ENCODE data around the gene FGF1.

The FGF1 gene

DNA sequence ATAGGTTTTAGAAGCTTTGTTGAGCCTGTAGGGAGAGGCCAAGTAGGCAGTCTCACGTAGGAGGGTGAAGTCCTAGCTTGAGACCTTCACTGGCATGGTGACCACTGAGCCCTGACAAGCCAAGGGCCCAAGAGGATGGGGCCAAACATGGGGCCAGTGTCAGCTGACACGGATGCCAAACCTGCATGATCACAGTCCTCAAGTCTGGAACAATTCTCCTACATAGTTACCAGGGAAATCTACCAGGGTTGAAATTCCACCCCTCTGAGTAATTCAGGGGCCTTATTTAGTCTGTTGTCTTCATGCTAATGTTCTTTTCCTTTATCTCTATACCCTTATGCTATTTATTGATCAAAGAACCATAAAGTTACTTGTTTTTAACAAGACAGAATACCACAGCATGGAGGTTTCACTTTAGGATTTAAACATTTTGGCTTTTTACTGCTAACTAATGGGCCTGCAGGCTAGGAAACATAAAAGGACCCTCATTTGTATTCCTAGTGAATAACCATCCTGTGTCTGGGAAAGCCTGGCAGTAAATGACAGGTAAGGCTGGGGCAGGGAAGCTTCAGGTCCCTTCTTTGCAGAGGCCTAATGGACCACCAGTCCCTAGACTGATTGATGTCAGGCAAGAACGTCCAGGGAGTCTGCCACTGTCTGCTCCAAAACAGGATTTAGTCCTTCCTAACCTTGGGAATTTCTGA is 140.8 kb downstream of the FGF1 start:
- H3K36me3 ChIP-seq (ENCODE audit: insufficient read depth, low read length), result no peaks in the 10 kb centered on the region
- no peaks in the 10 kb centered on the region for H3K79me2 ChIP-seq (ENCODE audit: insufficient read depth, low read length)
- no peaks in the 10 kb centered on the region for H3K9me3 ChIP-seq (ENCODE audit: low read length)
- H3K27ac ChIP-seq (ENCODE audit: low read depth, low read length, poor library complexity, severe bottlenecking), result no peak overlapping the region
- no peaks in the 10 kb centered on the region for H3F3A ChIP-seq (ENCODE audit: insufficient read depth, low read length)
- H3K9me2 ChIP-seq (ENCODE audit: low read depth, low read length), result no peaks in the 10 kb centered on the region
- TF ChIP-seq EZH2 (IDR thresholded peaks at IDR 0.05; ENCODE audit: borderline replicate concordance, low read length), result no peak
- TF ChIP-seq, protein P1, sequence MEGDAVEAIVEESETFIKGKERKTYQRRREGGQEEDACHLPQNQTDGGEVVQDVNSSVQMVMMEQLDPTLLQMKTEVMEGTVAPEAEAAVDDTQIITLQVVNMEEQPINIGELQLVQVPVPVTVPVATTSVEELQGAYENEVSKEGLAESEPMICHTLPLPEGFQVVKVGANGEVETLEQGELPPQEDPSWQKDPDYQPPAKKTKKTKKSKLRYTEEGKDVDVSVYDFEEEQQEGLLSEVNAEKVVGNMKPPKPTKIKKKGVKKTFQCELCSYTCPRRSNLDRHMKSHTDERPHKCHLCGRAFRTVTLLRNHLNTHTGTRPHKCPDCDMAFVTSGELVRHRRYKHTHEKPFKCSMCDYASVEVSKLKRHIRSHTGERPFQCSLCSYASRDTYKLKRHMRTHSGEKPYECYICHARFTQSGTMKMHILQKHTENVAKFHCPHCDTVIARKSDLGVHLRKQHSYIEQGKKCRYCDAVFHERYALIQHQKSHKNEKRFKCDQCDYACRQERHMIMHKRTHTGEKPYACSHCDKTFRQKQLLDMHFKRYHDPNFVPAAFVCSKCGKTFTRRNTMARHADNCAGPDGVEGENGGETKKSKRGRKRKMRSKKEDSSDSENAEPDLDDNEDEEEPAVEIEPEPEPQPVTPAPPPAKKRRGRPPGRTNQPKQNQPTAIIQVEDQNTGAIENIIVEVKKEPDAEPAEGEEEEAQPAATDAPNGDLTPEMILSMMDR (IDR thresholded peaks at IDR 0.05; ENCODE audit: low read length), result no peak
- H3K9ac ChIP-seq (ENCODE audit: low read length), result no peak overlapping the region
- H4K20me1 ChIP-seq (ENCODE audit: insufficient read depth, low read length), result no peaks in the 10 kb centered on the region
- H3K27me3 ChIP-seq (ENCODE audit: insufficient read depth, low read length), result no peaks in the 10 kb centered on the region; the same call in none of the 2 replicates
- H2AFZ ChIP-seq (ENCODE audit: low read length), result no peak overlapping the region
- no peaks in the 10 kb centered on the region for H3K4me1 ChIP-seq (ENCODE audit: insufficient read depth, low read length, severe bottlenecking)
- H3K4me2 ChIP-seq (ENCODE audit: low read length), result no peak overlapping the region
- no peak overlapping the region for H3K4me3 ChIP-seq (ENCODE audit: low read depth, low read length, poor library complexity, severe bottlenecking)

- Histone ChIP-seq H2AFZ (ENCODE audit: low read length) (no peak overlapping the region), H3K27me3 (ENCODE audit: insufficient read depth, low read length) (no peaks in the 10 kb centered on the region; the same call in 1 of the 2 replicates), H3K27ac (ENCODE audit: low read depth, low read length, poor library complexity, severe bottlenecking) (no peak overlapping the region), H3K9me3 (ENCODE audit: low read length) (no peaks in the 10 kb centered on the region), H3K79me2 (ENCODE audit: insufficient read depth, low read length) (no peaks in the 10 kb centered on the region), H3K9ac (ENCODE audit: low read length) (no peak overlapping the region), H3K36me3 (ENCODE audit: insufficient read depth, low read length) (no peaks in the 10 kb centered on the region), H3K4me2 (ENCODE audit: low read length) (no peak overlapping the region), H3K4me1 (ENCODE audit: insufficient read depth, low read length, severe bottlenecking) (no peaks in the 10 kb centered on the region), H4K20me1 (ENCODE audit: insufficient read depth, low read length) (no peaks in the 10 kb centered on the region), H3K9me2 (ENCODE audit: low read depth, low read length) (no peaks in the 10 kb centered on the region), H3F3A (ENCODE audit: insufficient read depth, low read length) (no peaks in the 10 kb centered on the region), H3K4me3 (ENCODE audit: low read depth, low read length, poor library complexity, severe bottlenecking) (no peak overlapping the region)
- TF ChIP-seq, protein P1 (IDR thresholded peaks at IDR 0.05; ENCODE audit: low read length), result no peak
- no peak for TF ChIP-seq EZH2 (IDR thresholded peaks at IDR 0.05; ENCODE audit: borderline replicate concordance, low read length)
These were observed 141.7 kb downstream of the FGF1 start for GRCh38 chr5:142544071-142544753.

DNA sequence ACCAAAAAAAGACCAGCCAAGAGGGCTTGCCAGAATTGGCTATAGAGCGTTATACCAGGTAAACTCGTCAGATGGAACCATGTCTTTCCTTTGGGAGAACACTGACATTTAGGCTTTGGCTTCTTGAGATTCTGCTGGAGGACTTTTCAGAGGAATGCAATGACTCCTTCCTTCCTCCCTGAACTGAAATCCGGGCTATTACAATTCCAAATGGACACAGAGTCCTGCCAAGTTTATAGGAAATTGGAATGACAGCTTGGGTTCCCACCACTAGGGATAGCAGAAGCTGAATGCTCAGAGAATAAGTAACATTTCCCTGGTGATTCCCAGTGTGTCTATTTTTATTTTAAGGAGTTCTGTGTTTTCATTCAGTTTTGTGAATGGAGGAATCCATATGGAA is 143.0 kb downstream of the FGF1 start:
- no peak for TF ChIP-seq EZH2 (IDR thresholded peaks at IDR 0.05; ENCODE audit: borderline replicate concordance, low read length)
- TF ChIP-seq, protein P1 (IDR thresholded peaks at IDR 0.05; ENCODE audit: low read length), result no peak
- H3F3A ChIP-seq (ENCODE audit: insufficient read depth, low read length), result no peaks in the 10 kb centered on the region
- no peak overlapping the region for H2AFZ ChIP-seq (ENCODE audit: low read length)
- H3K27ac ChIP-seq (ENCODE audit: low read depth, low read length, poor library complexity, severe bottlenecking), result no peak overlapping the region
- no peaks in the 10 kb centered on the region for H3K4me1 ChIP-seq (ENCODE audit: insufficient read depth, low read length, severe bottlenecking)
- no peak overlapping the region for H3K9ac ChIP-seq (ENCODE audit: low read length)
- no peaks in the 10 kb centered on the region for H3K79me2 ChIP-seq (ENCODE audit: insufficient read depth, low read length)
- no peaks in the 10 kb centered on the region for H3K9me3 ChIP-seq (ENCODE audit: low read length)
- no peak overlapping the region for H3K4me3 ChIP-seq (ENCODE audit: low read depth, low read length, poor library complexity, severe bottlenecking)
- H3K27me3 ChIP-seq (ENCODE audit: insufficient read depth, low read length), result no peaks in the 10 kb centered on the region; the same call in 1 of the 2 replicates
- no peaks in the 10 kb centered on the region for H3K9me2 ChIP-seq (ENCODE audit: low read depth, low read length)
- H3K36me3 ChIP-seq (ENCODE audit: insufficient read depth, low read length), result no peaks in the 10 kb centered on the region
- H3K4me2 ChIP-seq (ENCODE audit: low read length), result no peak overlapping the region
- no peaks in the 10 kb centered on the region for H4K20me1 ChIP-seq (ENCODE audit: insufficient read depth, low read length)
